Transverse colon (tissue), 3 donors: ENCODE results near the gene AIFM2.

ENCODE experiments used
- CTCF ChIP-seq, 5 experiments: fragments of 200-600 bp in 3 of 5; fragments of 450-650 bp in 2 of 5; sonication (generic) in 3 of 5; IDR thresholded peaks; 1 replicate in 2 of 5; 2 replicates in 3 of 5; pipeline ENCODE4 v1.5.1; 2016 to 2017; ENCODE audit warnings: antibody characterized with exemption in 5 of 5, inconsistent platforms in 3 of 5, mild to moderate bottlenecking in 2 of 5, moderate library complexity in 1 of 5
- EP300 ChIP-seq: sonication (generic); formaldehyde crosslinking; IDR thresholded peaks from one replicate; pipeline ENCODE4 v1.6.1; 2017; ENCODE audit warnings: antibody characterized with exemption, low read depth
- POLR2A ChIP-seq: fragments of 450-650 bp; IDR thresholded peaks from one replicate; pipeline ENCODE4 v1.6.1; 2016; ENCODE audit warnings: antibody characterized with exemption, mild to moderate bottlenecking, moderate library complexity

DNA sequence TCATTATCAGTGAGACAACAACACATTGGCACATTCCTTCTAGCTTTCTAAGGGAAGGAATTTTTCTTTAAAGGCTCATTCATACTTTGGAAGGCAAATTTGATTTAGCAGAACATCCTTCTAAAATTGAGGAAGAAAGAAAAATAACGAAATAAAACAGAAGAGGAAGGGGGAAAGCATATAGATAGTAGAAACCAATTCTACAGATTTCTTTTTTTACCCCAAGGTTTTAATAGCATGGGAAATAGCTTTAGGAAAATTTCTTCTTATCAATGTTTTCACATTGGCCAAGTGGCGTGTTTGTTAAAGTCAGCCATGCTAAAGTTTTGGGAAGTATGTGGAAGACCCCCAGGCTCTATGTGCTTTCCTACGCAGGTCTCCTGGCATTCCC lies 44.3 kb downstream of the AIFM2 start:
- TF ChIP-seq CTCF (IDR thresholded peaks at IDR 0.05) (no peak), EP300 (no peak), POLR2A (no peak)
